Measurements from ENCODE around the gene VAV2. TPM values are rescaled to one million over a fixed set of nuclear protein-coding genes. Genes with fewer than 3 reads are reported as not detected.

The VAV2 gene
- total and polyA plus RNA-seq, 4 donors, result 4.9 to 26.4 (median 17.0) TPM

- no peak for TF ChIP-seq REST (IDR thresholded peaks at IDR 0.05)
- TF ChIP-seq HNF4A (conservative IDR thresholded peaks at IDR 0.05), result no peak
- TF ChIP-seq YY1 (IDR thresholded peaks at IDR 0.05), result no peak
- TF ChIP-seq TAF1 (conservative IDR thresholded peaks at IDR 0.05), result no peak
- TF ChIP-seq SP1 (IDR thresholded peaks at IDR 0.05), result no peak
- TF ChIP-seq GABPA (IDR thresholded peaks at IDR 0.05 in 1 of 2, conservative IDR thresholded peaks at IDR 0.05 in 1 of 2), result no peak
Measured at GRCh38 chr9:134037641-134038040, 45.5 kb upstream of the VAV2 start (continued).

GRCh38 chr9:134036130-134036529 is 44.0 kb upstream of the VAV2 start:
- DNase-seq (ENCODE audit: low spot score), result no peak
- H3K9ac ChIP-seq (ENCODE audit: low read depth in 1 of 2, low read length in 2 of 2), result no peak overlapping the region
- no peak overlapping the region for H3K4me3 ChIP-seq (ENCODE audit: low read depth in 1 of 3, low read length in 3 of 3)
- H3K9me3 ChIP-seq (ENCODE audit: control insufficient read depth in 4 of 4, low read length in 3 of 4), result no peaks in the 10 kb centered on the region
- H3K4me1 ChIP-seq (ENCODE audit: control insufficient read depth in 4 of 4, insufficient read depth in 4 of 4, low read length in 3 of 4), result no peaks in the 10 kb centered on the region
- TF ChIP-seq ATF3 (IDR thresholded peaks at IDR 0.05), result no peak
- no peak for TF ChIP-seq MAX (IDR thresholded peaks at IDR 0.05)
- TF ChIP-seq CTCF (IDR thresholded peaks at IDR 0.05; ENCODE audit: low read depth, low read length, missing input control), result no peak
- no peak for TF ChIP-seq ZBTB33 (IDR thresholded peaks at IDR 0.05)
- no peak for TF ChIP-seq RAD21 (IDR thresholded peaks at IDR 0.05)
- no peak overlapping the region for H3K27ac ChIP-seq (ENCODE audit: low read depth in 1 of 2, low read length in 2 of 2)
- peaks cover 27 to 61% (median 36%) of the 10 kb centered on the region in 4 donors for H3K36me3 ChIP-seq (ENCODE audit: control insufficient read depth in 4 of 4, insufficient read depth in 3 of 4, low read depth in 1 of 4, low read length in 3 of 4)
- H3K27me3 ChIP-seq (ENCODE audit: control insufficient read depth in 4 of 4, insufficient read depth in 4 of 4, low read length in 3 of 4), result no peaks in the 10 kb centered on the region
- 95% methylated on average over 16 of the region's 16 CpGs for WGBS
